Brain pericyte (primary cell): ENCODE results near the gene ACSL3.
"Not testable (repeated sequence)": the region's sequence is repeated elsewhere in the genome, so short reads cannot be mapped to it uniquely, and the experiment has no call there.

ENCODE experiments used
- DNase-seq: peaks from one replicate; pipeline ENCODE4 v3.0.0-alpha.2; 2012; ENCODE audit warnings: low read depth, low spot score

Gene ACSL3

GRCh38 chr2:222912117-222912516 is 51.3 kb downstream of the ACSL3 start:
- DNase-seq: no peak

GRCh38 chr2:222912776-222913175 is 51.9 kb downstream of the ACSL3 start:
- no peak for DNase-seq

- no peak for DNase-seq
These were observed 54.5 kb downstream of the ACSL3 start for GRCh38 chr2:222915092-222915957.

- no peak for DNase-seq
These were observed 55.7 kb downstream of the ACSL3 start for GRCh38 chr2:222916229-222917197.

GRCh38 chr2:222917212-222917611 is 56.4 kb downstream of the ACSL3 start:
- DNase-seq: not testable (repeated sequence)

GRCh38 chr2:222919841-222920526 is 59.1 kb downstream of the ACSL3 start:
- peak; percentile 31 for DNase-seq

- no peak for DNase-seq
These were observed 59.9 kb downstream of the ACSL3 start for GRCh38 chr2:222920657-222921186.

GRCh38 chr2:222922019-222922800 is 61.4 kb downstream of the ACSL3 start:
- no peak for DNase-seq

GRCh38 chr2:222926915-222927314 is 66.1 kb downstream of the ACSL3 start:
- DNase-seq: no peak

- no peak for DNase-seq
These were observed 66.8 kb downstream of the ACSL3 start for GRCh38 chr2:222927600-222927999.

GRCh38 chr2:222928335-222928734 is 67.5 kb downstream of the ACSL3 start:
- DNase-seq: no peak

GRCh38 chr2:222930862-222931261 is 70.0 kb downstream of the ACSL3 start:
- DNase-seq: no peak

- DNase-seq: no peak
These were observed 70.8 kb downstream of the ACSL3 start for GRCh38 chr2:222931659-222932058.

GRCh38 chr2:222933458-222933857 is 72.6 kb downstream of the ACSL3 start:
- DNase-seq: no peak

- DNase-seq: no peak
These were observed 75.0 kb downstream of the ACSL3 start for GRCh38 chr2:222935688-222936298.

GRCh38 chr2:222936705-222937104 is 75.9 kb downstream of the ACSL3 start:
- DNase-seq: no peak

GRCh38 chr2:222938327-222938726 is 77.5 kb downstream of the ACSL3 start:
- DNase-seq: no peak

- DNase-seq: peak; percentile 52
These were observed 78.5 kb downstream of the ACSL3 start for GRCh38 chr2:222939208-222939856.

- DNase-seq: no peak
These were observed 79.1 kb downstream of the ACSL3 start for GRCh38 chr2:222939979-222940378.
